HG02759 (cell line): ENCODE measurements around the gene CCDC85C.

Experiments used
- ATAC-seq: cut with Tn5 transposase; IDR thresholded peaks from one replicate; pipeline ENCODE4 v1.9.1; 2021; ENCODE audit warnings: mild to moderate bottlenecking, moderate library complexity; ENCODE audit not compliant: unreplicated experiment

Gene CCDC85C

DNA sequence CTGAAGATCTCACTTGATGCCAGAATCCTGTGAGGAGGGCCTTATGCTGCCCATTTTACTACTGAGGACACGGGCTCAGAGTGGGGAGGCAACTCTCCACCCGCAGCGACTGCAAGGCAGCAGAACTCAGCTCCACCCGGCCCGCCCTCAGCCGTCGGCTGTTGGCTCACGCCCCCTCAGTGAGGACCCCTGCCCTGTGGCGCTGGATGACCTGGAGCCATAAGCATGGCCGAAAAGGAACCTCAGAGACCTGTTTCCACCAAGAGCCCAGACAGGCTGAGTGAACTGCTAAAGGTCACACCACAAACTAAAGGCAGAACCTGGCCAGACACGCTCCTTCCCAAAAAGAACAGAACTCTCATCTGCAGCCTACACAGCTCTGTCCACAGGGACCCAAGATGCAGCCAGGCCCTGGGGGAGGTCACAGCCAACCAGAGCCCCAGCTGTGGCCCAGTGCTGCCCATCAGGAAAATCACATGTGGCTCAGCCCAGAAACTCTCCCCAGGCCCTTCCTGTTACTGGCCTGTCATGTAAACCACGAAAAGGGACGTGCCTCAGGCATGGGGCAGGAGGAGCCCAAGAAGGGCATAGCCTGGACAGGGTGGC lies 90.0 kb downstream of the CCDC85C start:
- ATAC-seq: no peak

DNA sequence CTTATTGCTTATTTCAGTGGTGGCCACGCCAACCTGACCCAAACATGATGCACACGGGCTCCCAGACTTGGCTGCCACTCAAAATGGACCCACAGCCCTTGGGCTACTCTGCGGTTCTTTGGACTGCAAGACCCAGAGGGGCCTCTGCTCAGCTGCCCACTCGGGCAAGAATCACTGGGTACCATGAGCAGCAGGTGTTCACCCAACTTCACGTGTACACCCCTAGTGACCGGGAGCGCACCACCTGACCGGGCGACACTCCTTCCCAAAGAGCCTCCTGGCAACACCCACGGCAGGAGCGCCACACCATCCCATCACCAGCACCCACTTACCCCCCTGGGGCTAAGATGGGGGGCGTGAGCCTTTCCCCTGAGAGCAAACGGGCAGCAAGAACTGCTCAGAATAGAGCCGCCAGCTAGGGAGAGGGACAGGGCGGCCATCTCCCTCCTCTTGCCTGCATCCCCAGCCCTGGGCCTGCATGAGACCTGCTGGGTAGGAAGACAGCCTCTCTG lies 90.8 kb downstream of the CCDC85C start:
- no peak for ATAC-seq

DNA sequence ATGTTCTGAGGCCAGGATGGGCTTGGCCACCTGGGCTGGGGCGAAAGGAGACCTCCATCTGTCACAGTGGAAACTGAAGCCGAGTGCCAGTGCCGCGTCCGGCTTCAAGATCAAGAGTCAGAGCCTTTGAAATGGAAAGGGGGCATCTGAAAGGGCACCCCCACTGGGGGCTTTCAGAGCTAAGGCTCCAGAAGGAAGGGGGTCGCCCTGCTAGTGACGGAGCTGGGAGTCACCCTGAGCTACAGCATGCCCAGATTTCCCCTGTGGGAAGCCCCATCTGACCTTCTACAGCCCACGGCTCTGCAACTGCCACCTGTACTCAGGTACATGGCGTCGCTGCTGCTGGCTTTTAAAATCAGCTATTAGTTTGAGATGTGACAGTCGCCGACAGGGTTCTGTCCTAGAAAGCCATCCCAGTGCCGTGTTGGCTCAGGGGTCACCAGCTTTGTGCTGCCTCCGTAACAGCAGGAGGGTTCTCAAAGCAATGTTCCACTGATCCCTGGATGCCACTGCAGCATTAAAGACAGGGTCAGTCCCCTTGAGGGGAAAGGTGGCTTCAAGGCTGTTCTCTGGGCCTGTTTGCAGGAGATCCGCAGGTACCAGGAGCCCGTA lies 91.3 kb downstream of the CCDC85C start:
- ATAC-seq: no peak

DNA sequence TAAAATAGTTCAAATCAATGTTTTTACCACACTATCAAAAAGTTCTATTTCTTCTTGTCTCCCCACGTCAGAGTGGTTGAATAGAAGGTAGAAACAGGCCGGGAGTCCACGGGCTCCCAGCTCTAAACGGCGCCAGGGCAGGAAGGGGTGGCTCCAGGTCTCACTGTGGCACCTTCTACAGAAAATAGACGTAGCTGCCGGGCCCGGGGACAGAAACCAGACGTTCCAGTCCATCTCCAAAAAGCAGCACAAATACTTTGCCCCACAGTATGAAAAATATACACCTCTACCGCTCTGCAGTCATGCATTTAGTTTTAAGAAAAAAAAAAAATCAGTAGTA lies 91.9 kb downstream of the CCDC85C start:
- ATAC-seq: no peak

DNA sequence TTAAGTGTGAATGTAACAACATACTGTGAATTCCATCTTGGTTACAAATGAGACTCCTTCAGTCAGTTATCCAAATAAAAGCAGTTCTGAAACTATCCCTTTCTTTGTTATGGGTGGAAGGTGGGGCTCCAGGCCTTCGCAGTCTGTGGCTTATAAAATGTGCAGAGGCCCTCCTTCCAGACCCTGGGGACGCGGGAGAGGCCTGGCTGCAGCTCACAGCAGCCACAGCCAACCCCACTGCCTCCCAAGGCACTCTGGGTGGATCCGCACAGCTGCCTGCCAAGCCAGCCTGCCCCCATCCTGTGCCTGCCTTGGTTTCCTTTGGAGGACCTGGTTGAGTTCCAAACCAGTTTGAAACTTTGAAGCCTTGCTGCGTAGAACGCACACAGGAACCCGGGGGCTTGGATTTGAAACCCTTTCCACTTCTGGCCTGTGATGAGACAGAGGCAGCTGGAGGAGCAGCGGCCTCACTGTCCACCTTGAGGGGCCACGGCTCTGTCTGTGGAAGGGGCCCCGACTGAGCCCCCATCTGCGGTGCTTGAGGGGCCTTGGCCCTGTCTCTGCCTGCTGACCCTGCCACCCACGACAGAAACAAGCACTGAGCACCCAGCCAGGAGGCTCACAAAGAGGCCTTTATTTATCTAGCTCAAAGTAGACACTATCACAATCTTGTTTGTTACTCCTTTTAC lies 92.4 kb downstream of the CCDC85C start:
- no peak for ATAC-seq

DNA sequence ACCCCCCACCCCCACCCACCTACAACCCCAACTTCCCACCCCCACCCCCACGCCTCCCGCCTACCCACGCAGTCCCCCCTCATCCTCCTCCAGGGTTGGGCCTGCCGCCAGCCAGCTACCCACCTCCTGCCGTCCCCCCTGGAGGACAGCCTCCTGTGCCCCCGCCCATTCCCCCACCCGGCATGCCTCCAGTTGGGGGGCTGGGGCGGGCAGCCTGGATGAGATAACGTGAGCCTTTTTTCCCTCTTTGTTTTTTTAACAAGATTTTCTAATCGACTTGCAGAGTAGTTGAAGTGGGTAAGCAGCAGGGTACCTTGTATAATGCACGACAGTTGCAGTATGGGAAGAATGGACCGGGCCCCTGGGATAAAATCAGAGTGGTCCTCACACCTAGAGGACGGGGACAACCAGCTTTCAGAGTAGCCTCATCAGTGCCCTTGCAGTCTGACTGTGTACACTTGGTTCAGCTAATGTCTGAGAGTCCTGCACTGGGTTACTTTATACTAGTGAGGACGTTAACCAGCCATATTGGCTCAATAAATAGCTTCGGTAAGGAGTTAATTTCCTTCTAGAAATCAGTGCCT lies 93.4 kb downstream of the CCDC85C start:
- no peak for ATAC-seq

DNA sequence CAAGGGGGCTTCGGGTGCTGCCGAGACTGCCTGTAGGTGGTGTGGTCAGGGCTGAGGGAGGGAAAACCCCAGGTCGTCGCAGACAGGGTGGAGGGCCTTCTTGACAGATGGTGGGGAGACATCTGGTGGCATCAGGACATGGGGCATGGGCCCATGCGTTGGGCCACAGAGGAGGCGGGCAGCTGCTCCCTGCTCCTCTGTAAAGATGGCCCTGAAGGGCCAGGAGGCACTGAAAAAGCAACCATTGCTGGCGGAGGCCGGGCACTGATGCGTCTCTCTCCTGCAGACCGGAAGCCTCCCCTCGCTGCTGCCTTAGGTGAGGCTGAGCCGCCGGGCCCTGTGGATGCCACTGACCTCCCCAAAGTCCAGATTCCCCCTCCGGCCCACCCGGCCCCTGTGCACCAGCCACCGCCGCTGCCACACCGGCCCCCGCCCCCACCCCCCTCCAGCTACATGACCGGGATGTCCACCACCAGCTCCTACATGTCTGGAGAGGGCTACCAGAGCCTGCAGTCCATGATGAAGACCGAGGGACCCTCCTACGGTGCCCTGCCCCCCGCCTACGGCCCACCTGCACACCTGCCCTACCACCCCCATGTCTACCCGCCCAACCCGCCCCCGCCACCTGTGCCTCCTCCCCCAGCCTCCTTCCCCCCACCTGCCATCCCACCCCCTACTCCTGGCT lies 94.0 kb downstream of the CCDC85C start:
- no peak for ATAC-seq

DNA sequence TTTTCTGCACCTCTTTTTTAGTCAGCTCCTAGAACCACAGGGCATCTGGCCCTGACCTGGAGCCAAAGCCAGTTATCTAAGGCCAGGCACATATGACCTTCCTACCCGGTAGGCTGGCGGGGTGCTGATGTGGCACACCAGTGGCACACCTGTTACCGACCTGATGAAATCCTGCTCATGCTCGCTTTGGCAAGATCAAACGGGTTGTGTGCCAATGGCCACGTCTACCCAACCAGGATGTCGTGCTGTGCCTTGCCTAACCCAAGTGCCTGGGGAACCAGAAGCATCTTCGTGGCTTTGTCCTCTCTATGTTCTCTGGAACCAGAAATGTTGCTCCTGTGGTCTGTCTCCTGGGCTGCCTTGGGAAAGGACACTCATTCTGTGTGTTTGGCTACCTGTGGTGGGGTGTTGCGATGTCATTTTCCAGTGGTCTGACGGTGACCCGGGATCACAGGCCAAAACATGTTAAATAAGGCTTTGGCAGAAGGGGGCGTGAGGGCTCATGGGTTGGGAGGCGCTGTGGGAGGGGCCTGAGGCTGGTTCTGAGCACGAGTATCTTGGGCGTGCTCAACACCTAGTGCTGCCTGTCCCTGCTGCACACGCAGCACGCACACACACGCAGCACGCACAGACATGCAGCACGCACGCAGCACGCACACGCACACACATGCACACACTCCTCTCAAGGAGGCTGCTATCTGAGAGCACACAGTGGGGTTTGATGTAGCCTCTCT lies 94.9 kb downstream of the CCDC85C start:
- no peak for ATAC-seq

DNA sequence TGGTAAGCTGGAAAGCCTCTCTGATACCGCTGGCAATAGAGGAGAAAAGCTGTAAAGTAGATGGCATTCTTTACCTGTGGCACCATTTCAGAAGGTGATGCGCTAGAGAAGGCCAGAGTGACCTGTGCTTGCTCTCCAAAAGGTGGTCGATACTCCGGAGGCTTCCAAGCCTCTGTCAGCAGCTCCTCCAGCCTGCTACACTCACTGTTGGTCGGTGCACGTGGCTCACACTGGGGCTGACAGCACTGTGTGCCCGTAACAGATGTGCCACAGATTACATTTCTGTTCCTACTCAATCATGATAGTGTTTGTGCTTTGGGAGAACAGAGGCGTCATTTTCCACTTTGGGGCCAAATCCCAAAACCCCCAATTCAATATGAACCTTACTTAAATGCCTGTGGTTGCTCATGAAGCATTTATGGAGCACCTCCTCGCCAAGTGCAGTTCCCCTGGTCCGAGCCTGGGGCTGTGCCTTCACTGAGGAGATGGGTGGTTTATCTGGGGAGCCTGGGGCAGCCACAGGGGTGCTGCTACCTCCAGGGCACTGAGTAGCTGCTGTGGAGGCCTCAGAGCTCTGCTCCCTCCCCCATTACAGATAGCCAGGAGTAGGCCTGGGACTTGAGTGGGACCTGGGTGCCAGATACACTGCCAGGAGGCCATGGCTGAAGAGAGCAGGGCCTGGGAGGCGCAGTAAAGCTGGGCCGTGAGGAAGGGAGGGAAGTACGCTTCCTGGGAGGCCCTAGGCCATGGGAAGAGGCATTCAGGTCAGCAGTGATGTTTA lies 96.0 kb downstream of the CCDC85C start:
- no peak for ATAC-seq

DNA sequence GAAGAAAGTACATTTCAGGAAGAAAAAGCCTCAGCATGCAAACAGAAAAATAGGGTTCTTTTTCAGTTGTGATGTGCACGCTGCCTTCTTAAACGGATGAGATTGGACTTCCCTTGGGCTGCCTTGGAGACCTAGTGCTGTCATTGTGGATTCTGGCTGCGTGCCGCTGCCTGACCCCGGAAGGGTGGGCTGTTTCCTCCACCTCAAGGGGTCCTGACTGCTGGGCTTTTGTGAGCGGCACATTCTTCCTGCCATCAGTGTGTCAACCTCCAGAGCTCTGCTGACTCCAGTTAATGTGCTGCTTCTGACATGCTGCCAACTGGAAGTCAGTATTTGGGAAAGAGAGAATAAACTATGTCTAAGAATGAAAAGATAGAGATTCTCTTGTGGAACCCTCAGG lies 97.7 kb downstream of the CCDC85C start:
- ATAC-seq: no peak

DNA sequence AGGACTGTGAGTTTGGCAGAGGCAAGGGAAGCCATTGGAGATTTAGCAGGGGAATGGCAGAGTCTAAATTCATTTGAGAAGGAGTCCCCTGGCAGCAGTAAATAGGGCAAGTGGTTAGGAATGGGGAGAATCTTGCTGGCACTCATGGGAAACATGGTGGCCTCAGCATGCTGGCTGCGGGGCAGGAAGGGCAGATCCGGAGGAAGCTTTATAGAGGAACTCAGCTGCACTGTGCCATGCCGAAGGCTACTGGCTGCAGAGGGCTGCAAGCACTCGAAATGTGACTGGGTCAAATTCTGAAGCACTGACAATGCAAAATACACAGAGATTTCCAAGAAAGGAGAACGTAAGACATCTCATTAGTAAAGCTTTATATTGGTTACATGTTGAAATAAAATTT lies 98.9 kb downstream of the CCDC85C start:
- no peak for ATAC-seq

DNA sequence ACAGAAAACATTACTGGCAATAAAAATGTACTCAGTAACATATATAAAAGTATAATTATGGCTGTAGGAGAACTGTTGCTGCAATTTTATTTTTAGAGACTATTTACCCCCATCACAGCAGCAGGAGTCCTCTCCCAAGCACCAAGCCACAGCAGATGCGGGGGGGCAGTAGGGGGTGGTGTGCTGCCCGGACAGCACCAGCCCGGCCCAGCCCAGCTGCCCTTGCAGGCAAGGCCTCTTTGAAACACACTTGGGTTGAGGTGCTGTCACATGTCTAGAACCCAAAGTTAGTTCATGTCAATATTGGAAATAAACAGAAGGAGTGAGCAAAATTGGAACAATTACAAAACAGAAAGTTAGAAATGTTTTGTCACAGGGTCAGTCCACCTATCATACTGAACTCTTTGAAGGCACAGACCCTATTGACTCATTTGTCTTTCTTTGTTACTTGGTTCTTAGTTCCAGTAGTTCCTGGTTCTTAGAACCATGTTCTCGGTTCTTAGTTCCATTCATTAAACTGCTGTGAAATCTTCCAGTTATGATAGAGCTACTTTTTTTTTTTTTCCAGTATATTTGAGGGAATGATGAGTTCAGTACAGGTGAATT lies 100.1 kb downstream of the CCDC85C start:
- ATAC-seq: no peak

DNA sequence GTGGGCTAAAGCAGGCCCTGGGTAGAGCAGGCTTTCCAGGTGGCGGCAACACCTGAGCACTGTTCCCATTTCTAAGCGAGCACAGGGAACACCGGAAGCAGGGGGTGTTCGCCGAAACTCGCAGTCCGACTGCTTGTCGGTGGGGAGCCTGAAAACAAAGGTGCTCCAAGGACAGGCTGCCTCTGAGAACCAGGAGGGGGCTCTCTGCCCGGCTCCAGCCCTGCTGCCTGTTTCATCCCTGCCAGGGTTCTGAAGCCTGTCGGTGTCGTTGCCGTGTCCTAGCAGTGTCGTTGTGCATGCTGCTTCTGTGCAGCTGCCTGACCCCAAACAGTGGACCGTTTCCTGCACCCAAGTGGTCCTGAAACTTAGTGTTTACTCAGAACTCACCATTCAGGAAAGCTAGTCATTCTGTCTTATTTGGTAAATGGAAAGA lies 101.0 kb downstream of the CCDC85C start:
- ATAC-seq: no peak

DNA sequence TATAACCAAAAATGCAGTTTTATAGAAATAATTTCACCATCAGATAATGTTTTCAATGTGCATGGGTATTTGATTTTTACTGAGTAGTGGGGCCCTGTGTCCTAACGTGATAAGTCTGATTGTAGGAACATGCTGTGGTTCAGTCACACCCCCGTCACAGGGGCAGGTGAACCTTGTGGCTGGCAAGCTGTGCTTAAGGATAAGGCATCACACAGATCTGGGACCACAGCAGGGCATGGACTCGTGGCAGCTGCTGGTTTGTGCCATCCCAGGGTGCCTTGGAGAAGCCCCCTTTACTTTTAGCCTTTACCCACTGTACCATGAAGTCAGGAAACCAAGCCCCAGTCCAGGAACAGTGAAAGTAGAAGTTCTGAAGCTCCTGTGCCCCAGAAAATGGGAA lies 106.1 kb downstream of the CCDC85C start:
- ATAC-seq: no peak

DNA sequence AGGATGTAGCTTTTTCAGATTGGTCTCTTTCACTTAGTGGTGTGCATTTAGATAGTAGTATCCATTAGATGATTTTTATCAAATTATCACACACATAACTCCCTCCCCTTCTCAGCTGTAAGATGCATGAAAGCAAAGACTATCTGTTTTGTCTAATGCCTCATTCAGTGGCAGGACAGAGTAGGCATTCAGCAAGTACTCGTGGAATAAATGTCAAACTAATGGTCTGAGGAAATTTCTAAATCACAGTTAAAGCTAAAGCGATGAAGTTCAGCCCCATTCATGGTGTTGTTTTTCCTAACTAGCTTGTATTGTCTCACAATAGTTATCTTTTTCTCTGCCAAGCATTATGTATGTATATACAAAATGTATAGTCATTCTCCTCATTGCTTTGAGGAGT lies 106.7 kb downstream of the CCDC85C start:
- ATAC-seq: no peak

DNA sequence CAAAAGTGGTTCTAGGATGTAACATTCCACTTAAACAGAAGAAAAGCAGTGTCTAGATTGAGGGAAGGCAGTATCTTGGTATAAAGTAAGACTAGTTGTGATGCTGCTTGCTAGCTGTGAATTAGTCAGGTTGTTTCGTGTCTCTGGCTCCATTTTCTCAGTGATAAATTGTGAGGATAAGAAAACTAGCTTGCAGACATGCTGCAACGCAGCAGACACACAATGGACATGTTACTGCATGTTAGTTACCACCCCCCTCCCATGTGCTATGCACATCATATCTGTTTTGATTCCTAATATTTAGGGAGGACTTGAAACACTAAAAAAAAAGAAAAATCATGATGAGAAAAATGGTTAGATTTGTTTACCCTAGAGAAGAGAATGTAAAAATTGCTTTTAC lies 119.9 kb downstream of the CCDC85C start:
- no peak for ATAC-seq

DNA sequence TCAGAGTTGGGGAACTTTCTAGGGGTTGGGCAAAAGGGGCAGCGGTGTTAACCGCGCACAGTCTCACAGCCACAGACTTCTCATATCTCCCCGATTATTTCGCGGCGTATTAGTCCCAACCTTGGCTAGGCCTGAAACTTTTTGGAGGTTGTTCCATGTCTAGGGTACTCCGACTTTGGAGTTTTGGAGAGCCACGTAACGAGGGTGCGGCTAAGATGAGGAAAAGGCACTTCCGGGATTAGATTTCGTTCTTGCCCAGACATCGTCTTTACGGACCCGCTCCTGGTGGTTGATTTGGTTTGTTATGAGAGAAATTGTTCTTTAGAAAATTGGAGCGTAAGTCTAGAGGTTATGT lies 122.3 kb downstream of the CCDC85C start:
- ATAC-seq: no peak

DNA sequence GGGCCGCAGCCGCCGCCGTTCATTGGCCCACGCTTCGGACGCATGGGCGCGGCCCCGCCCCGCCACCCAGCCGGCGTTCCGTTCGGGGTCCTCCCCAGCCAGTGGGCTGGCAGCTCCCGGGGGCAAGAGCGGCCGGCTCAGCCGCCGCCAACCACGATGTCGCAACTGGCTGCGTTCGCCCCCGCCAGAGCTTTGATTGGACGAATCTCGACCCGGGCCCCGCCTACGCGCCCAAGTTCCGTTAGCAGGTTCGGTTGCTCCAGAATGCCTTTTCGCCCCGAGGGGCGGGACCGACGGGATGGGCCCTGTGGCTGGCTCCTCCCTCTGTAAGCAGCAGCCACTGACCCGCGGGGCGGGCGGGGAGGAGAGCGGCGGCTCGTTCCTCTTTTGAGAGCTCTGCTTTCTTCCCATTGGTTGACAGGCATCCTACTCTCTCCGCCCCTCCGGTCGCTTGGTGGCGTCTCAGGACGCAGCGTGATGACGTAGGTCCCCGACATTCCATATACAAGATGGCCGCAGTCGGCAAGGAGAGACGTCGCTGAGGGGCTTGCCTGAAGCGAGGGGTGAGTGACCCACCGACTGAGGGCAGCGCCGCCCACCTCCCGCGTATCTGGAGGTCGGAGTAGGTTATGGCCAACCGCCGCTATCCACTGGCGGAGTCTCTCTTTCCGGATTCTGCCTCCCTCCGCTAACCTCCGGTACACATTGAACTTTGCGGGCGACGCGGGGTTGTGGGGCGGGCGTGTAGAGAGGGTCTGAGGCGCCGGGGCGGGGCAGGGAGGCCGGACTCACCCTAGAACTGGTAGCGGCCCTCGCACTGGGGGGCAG lies 122.9 kb downstream of the CCDC85C start, which contains the start of gene CCNK:
TSS of gene CCNK (plus strand) at position 493 of the 828 bp plus-strand sequence. CDS start 11,269 bp downstream, outside the sequence.
- peak; percentile 87 for ATAC-seq
